Measurements from ENCODE around the gene TEX14.
A peak's percentile ranks its signal among the peaks of the same experiment; 100 is the strongest.
"Not testable (repeated sequence)": the region's sequence is repeated elsewhere in the genome, so short reads cannot be mapped to it uniquely, and the experiment has no call there.

TEX14 gene

GRCh38 chr17:58605470-58605869 lies 86.4 kb downstream of the TEX14 start:
- DNase-seq: no peak

GRCh38 chr17:58601976-58602375 lies 89.9 kb downstream of the TEX14 start:
- DNase-seq: no peak

GRCh38 chr17:58597371-58597770 lies 94.5 kb downstream of the TEX14 start:
- DNase-seq: no peak

GRCh38 chr17:58595194-58595792 lies 96.6 kb downstream of the TEX14 start:
- no peak for DNase-seq

- DNase-seq: no peak
Measured at GRCh38 chr17:58593123-58593522, 98.7 kb downstream of the TEX14 start.

GRCh38 chr17:58591455-58591854 lies 100.4 kb downstream of the TEX14 start:
- no peak for DNase-seq

- no peak for DNase-seq
Measured at GRCh38 chr17:58590377-58590776, 101.5 kb downstream of the TEX14 start.

GRCh38 chr17:58587713-58588117 lies 104.1 kb downstream of the TEX14 start:
- peak; percentile 77 for DNase-seq

GRCh38 chr17:58586009-58586644 lies 105.7 kb downstream of the TEX14 start:
- DNase-seq: no peak

GRCh38 chr17:58585554-58585953 lies 106.3 kb downstream of the TEX14 start:
- no peak for DNase-seq

- no peak for DNase-seq
Measured at GRCh38 chr17:58583486-58583885, 108.4 kb downstream of the TEX14 start.

- not testable (repeated sequence) for DNase-seq
Measured at GRCh38 chr17:58582718-58583117, 109.1 kb downstream of the TEX14 start.

- no peak for DNase-seq
Measured at GRCh38 chr17:58580671-58581070, 111.2 kb downstream of the TEX14 start.

GRCh38 chr17:58577696-58578095 lies 114.1 kb downstream of the TEX14 start:
- peak; percentile 40 for DNase-seq

GRCh38 chr17:58576679-58577367 lies 115.0 kb downstream of the TEX14 start:
- DNase-seq: no peak

GRCh38 chr17:58575511-58575910 lies 116.3 kb downstream of the TEX14 start:
- no peak for DNase-seq

GRCh38 chr17:58574025-58574424 lies 117.8 kb downstream of the TEX14 start:
- DNase-seq: no peak

GRCh38 chr17:58572846-58573245 lies 119.0 kb downstream of the TEX14 start:
- DNase-seq: no peak

- no peak for DNase-seq
Measured at GRCh38 chr17:58570758-58571157, 121.1 kb downstream of the TEX14 start.

GRCh38 chr17:58569196-58569595 lies 122.6 kb downstream of the TEX14 start:
- DNase-seq: no peak

- DNase-seq: no peak
Measured at GRCh38 chr17:58568044-58568799, 123.6 kb downstream of the TEX14 start.

GRCh38 chr17:58565389-58566311 lies 126.2 kb downstream of the TEX14 start:
- no peak for DNase-seq

All from retina (tissue), 1 donor.